RCC 7860 (cell line): ENCODE data around the gene SNAPC1.

Source experiments
- DNase-seq: peaks from one replicate; pipeline ENCODE4 v3.0.0-alpha.2; 2015; ENCODE audit warnings: low spot score
- FAIRE-seq: peaks from 2 replicates; lab custom pipeline; 2012; peaks lifted over from hg19 to GRCh38; lab: Jason Lieb, UNC

The SNAPC1 gene

GRCh38 chr14:61803755-61804154, 41.5 kb downstream of the SNAPC1 start:
- DNase-seq = no peak
- no peak for FAIRE-seq

GRCh38 chr14:61805451-61805850, 43.2 kb downstream of the SNAPC1 start:
- no peak for FAIRE-seq
- DNase-seq = no peak

DNA sequence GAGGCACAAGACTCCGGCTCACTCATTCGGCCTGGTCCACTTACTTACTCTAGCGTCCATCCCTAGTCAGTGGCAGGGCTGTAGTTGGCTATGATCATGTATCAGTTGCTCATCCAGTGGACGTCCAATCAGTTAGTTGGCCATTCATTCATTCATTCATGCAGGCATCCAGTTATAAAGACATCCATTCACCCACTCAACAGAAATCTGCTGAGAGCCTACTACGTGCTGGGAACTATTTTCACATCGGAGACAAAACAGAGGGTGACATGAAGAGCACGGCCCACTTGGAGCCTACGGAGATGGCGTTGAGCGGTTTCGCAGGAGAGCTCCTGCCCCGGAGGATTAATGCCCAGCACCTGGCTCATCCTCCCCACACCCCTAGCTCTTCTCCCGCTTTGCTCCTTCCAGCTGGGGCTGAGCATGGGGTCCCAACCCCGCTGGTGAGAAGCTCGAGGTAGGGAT, 49.7 kb downstream of the SNAPC1 start:
- no peak for FAIRE-seq
- no peak for DNase-seq

DNA sequence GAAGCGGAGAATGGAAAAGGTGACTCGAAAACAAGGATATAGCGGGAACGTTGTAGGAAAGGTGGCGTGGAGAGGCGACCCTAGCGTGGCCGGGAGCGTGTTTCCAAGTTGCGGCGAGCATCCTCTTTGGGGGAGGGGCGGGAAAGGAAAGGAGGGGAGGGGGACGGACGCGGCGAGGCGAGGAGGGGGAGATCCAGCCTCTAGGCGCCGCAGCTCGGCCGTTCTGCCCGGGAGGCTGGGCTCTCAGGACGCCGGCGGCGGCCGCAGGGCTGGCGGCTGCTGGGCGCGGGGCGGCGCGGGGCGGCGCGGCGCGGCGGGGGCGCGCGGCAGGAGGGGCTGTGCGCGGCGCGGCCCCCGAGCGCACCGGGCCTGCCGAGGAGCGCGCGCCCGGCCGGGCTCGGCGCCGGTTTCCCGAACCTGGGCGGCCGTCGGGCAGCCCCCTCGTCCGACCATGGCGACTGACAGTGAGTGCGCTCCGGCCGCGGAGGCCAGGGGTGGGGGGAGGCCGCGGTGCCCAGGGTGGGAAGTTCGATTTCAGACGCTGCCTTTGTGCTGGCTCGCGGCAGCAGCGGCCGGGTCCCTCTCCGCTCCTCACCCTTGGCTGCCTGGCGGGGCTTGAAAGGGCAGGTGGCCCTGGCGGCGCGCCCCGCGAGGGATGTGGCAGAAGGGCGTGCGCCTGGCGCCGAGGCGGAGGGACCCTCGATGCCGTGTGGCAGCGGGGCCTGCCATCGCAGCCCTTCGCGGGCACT, 50.3 kb downstream of the SNAPC1 start, which contains the start of gene SYT16:
Gene SYT16, plus strand, starts transcription at position 357 of the 749 bp plus-strand sequence.
- DNase-seq = no peak

GRCh38 chr14:61813096-61813606, 50.9 kb downstream of the SNAPC1 start:
- FAIRE-seq = no peak
- DNase-seq = no peak

More for the DNA sequence above, 50.3 kb downstream of the SNAPC1 start, which contains the start of gene SYT16:
- no peak for FAIRE-seq

DNA sequence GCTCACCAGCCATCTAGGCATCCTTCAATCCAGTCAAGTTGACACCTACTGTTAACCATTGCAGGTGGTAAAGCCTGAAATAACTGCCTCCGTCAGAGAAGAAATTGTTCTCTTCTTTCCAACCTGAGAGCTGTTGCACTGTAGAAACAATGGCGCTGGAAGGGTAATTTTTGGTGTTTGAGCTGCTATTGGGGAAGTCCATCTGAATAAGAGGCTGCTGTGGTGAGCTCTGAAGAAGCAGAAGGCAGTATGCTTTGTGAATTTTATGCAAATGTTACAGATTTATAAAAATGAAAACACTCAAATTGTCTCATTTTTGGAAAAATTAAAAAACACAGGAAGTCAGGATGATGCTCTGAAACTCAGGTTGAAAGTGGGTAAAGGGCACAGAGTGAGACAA, 60.2 kb downstream of the SNAPC1 start:
- FAIRE-seq = no peak
- no peak for DNase-seq

GRCh38 chr14:61832783-61833182, 70.6 kb downstream of the SNAPC1 start:
- DNase-seq = no peak
- no peak for FAIRE-seq

DNA sequence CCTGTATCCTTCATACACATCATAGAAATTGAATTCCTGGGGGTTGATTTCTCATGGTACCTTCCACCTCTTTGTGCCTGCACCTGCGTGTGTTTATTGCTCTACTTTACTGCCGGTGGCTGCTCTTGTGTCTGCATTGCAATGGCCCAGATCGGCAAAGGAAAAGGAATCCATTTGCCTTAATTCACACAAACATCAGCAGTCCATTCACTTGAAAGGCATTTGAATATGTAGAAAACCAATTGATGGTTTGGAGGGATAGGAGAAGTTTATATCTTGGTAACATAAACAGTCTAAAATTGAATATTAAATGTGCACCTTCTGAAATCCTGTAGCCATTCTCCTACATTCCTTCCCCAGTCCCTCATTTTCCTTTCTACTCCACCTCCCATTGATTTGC, 74.0 kb downstream of the SNAPC1 start:
- FAIRE-seq = no peak

DNA sequence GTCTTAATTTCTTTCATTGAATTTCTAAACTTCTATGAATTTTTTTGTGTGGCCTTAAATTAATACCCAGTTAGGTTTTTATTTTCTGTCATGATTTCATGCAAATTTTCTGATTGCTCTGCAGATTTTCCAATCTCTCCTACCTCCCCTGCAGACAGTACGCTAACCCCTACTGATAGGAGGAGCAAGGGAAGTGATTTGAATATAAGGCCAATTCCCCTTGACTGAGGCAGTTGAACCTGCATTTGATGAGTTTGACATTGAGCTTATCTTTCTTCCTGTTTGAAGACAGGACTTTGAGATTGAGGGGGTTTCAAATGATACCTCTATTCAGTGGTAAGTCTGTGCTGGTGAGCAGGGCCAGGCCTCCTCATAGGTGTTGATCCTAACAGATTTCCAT, 74.6 kb downstream of the SNAPC1 start:
- FAIRE-seq = no peak
- DNase-seq = no peak

More for the DNA sequence above, 74.0 kb downstream of the SNAPC1 start:
- no peak for DNase-seq

GRCh38 chr14:61837336-61838229, 75.4 kb downstream of the SNAPC1 start:
- no peak for FAIRE-seq

DNA sequence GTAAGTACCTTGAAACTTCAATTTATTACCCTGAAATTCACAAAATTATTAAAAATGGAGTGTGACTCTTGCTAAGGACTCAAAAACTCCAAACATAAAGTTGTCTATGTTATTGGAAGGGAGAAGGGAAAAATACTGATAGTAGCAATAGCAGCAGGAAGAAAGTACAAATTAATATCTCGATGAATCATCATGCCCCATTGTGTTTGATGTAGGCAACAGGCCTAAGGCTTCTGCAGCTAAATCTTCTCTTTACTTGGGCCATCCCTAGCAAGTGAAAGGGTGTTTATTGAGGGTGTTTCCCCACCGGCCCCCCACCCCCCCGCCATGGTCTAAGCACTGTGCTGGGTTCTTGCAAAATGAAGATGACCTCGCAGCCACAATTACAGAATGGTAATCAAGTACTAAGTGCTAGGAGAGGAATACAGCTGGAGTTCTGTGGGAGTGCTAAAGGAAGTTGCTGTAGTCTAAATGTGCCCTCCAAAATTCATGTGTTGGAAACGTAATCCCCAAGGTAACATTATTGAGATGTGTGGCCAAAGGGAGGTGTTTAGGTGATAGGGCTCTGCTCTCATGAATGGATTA, 76.5 kb downstream of the SNAPC1 start:
- FAIRE-seq (no peak), DNase-seq (no peak)

More at GRCh38 chr14:61837336-61838229, 75.4 kb downstream of the SNAPC1 start:
- peak; percentile 55 for DNase-seq

DNA sequence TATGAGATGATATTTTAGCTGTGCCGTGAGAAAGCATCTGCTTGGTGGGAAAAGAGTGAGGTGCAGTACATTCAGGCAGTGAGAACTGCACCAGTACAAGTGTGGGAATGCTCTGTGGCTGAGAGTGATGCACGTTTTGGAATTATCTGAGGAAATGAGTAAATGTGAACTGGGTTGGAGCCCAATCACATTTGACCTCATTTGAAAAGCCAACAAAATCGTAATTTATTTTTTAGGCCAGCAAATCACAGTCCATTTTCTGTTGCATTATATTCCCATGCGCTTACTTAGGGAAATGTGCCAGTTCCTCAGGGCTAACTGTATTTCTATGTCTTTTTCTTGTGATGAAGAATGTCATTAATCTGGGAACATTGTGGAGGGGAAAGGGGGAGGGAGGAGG, 77.3 kb downstream of the SNAPC1 start:
- no peak for DNase-seq

DNA sequence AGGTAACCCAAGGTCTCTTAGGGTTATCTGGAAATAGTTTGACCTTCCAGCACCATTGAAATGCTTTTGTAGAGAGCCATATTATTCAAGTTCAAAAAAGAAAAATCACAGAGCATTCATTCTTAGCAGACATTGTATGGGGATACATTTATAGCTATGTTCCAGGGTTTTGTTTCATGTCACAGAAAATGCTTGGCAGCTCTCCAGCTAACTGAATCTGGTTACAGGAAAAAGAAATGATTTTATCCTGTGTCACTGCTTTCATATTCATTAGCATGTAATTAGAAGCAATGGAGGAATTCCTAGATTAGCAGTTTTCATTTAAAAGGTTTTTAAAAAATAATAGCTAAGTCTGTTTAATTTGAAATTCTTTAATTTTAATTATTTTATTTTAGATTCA, 78.9 kb downstream of the SNAPC1 start:
- DNase-seq = no peak
- FAIRE-seq = no peak

More for the DNA sequence above, 77.3 kb downstream of the SNAPC1 start:
- no peak for FAIRE-seq
